Erythroblast (primary cell): ENCODE results near the gene UTS2B.

Experiments used
- DNase-seq, 2 experiments: peaks; one replicate each; lab custom pipeline; 2025; lab: John Stamatoyannopoulos, UW
- GATA1 ChIP-seq: IDR thresholded peaks from 2 replicates; pipeline ENCODE4 v1.6.1; 2011; ENCODE audit warnings: low read depth, mild to moderate bottlenecking, control low read depth, low read length, moderate library complexity
- POLR2A ChIP-seq: IDR thresholded peaks from 2 replicates; pipeline ENCODE4 v1.6.1; 2011; ENCODE audit warnings: mild to moderate bottlenecking, low read length

UTS2B gene

DNA sequence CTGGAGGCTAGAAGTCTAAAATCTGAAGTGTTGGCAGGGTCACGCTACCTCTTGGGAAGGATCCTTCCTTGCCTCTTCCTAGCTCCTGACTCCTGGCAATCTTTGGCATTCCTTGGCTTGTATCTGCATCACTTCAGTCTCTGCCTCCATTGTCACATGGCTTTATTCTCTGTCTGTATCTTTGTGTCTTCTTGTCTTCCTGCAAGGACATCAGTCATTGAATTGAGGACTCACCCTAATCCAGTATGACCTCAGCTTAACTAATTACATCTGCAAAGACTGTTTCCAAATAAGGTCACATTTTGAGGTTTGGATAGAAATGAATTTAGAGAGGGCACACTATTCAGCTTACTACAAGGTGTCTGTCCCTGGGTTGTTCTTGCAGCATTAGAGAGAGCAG is 31.1 kb upstream of the UTS2B start:
- TF ChIP-seq POLR2A = no peak
- no peak for TF ChIP-seq GATA1
- no peak for DNase-seq

DNA sequence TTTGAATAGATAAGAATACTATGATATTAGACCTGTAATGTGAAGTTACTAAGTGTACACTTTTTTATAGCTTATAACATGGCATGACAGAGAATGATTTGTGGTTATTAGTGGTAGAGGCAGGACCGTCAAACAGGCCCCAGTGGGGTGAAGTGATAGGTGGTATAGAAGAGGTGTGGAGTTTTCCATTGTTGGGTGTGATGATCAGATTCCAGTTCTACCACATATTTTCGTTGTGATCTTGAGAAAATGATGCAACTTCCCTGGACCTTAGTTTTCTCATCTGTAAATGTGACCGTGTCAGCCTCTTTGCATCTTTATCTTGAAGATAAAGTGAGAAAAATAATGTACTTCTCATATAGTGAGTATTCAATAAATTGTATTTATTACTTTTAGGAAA is 30.3 kb upstream of the UTS2B start:
- TF ChIP-seq GATA1 (no peak), POLR2A (no peak)
- DNase-seq = no peak

DNA sequence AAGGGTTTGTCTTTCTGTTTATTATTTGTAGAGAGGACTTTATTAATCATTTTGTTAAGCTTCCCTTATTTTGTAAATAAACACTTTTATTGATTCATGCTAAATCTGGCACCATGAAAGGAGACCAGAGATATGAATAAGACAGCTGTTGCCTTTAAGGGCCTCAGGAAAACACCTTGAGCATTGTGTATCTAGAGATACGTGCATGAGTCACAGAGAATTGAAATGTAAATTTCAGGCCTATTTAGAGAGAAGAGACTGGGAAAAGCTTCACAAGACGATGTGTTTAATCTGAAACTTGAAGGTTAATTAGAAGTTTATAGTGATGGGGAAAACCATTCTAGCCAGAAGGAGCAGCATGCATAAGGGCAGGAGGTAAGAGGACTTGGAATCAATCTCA is 28.6 kb upstream of the UTS2B start:
- no peak for TF ChIP-seq POLR2A
- TF ChIP-seq GATA1 = no peak
- DNase-seq = no peak

DNA sequence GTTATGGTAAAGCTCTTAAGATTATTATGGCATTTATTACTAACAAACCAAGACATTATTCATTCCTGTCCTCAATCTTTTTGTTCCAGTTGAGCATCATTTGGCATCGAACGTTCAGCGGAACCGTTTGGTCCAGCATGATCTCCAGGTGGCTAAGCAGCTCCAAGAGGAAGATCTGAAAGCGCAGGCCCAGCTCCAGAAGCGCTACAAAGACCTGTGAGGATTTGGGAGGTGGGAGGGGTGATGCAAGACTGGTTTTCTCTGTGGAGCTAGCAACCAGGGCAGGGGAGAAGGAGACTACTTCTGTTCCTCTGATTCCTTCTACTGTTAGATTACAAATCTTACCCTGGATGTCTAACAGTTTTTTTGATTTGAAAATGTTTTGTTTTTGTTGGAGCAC is 27.6 kb upstream of the UTS2B start:
- TF ChIP-seq GATA1 (no peak), POLR2A (no peak)
- no peak for DNase-seq

DNA sequence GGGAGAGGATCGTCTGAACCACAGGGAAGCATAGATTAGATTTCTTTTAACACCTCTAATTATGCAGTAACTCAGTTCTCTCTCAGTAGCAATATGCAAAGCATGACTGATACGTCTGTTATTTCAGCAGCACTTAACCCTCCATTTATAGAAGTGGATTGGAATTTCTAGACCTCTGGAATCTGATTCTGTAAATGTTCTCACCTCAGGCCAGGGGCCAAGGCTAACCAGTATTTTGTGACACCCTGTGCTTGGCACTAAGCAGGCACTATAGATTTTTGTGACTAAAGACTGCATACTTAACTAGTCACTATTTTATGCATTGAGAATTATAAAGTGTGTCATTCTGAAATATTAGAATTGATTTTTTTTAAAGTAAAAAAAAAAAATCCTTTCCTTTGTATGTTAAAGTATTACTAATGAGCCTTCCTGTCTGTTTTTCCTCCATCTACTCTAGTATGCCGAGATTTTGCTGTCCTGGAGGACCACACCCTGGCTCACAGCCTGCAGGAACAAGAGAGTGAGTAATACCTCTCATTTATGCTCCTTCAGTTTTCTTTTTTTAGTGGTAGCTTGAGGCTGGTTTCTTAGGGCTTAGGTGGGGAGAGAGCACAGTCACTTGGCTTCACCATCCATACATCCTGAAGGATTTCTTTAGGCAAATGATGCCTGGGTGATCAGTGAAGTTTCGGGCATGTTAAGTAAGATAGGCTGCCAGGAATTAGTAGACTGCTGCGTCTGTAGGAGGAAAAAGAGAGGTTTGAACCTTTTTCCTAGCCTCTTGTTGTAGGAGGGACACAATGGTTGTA is 26.5 kb upstream of the UTS2B start:
- no peak for TF ChIP-seq POLR2A
- no peak for TF ChIP-seq GATA1
- no peak for DNase-seq

DNA sequence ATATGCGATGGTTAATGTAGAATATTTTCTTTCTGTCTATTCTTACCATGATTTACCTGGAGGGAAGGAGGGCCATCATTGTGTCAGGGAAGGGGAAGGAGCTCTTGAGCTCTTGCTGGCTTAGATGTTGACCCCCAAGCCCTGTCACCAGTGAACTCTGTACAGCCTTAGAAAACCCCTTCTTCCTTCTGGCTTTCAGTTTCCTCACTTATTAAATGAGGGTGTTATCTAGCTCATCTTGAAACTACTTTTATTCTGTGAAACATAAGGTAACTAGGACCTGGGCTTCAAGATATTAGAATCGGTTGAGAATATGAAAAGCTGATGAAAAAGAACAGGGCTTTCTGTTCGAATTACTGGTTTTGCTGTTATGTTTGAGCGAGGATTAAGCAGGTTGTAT is 25.1 kb upstream of the UTS2B start:
- DNase-seq = no peak
- no peak for TF ChIP-seq GATA1
- no peak for TF ChIP-seq POLR2A

DNA sequence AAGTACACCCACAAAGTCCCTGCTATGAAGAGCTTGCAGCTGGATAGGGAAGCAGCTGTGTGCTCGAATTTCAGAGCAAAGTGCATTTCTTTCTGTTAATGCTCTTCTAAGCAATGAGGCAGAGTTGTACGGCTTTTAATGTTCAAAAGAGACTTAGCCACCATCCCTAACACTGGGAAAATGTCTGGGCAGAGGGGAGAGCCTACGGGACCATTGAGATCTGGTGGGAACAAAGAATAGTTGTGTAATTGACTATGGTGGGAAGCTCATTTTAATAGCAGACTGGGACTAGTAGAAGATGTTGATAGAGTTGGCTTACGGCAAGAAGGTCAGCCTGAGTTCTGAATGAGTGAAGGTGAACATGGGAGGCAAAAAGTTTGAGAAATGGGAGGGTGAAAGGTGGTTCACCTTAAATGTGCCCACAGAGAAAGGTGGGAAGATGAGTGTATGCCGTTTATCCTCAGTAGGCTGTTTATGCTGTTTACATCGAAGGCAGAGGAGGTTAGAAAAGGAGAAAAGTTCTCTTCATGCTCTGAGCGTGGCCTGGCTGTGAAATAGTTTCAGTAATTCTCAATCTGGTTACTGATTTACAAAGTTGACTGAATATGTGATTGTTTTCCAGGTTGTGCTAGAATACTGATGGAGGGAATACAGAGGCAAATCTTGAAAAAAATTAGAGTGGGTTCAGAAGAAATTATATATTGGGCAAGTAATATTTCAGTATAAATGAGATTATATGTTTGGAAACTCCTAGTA is 22.9 kb upstream of the UTS2B start:
- DNase-seq = no peak

DNA sequence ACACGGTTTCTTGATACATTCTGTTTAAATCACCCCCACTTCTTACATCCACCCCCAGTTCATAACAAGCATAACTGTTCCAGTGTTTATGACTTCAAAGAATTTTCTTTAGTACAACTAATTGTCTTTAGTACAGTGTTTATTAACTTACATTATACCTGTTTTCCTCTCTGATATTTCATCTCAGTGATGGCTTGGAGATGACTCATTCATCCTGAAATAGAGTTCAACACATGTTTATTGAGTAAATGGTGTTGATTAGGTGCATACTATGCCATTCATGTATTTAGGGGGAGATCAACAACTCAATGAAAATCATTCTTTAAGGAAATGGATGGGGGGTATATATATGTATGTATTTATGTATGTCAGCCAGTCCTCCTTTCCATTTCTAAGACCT is 21.7 kb upstream of the UTS2B start:
- no peak for DNase-seq
- TF ChIP-seq GATA1 = no peak
- TF ChIP-seq POLR2A = no peak

More for the DNA sequence above, 22.9 kb upstream of the UTS2B start:
- TF ChIP-seq GATA1 = no peak
- no peak for TF ChIP-seq POLR2A

DNA sequence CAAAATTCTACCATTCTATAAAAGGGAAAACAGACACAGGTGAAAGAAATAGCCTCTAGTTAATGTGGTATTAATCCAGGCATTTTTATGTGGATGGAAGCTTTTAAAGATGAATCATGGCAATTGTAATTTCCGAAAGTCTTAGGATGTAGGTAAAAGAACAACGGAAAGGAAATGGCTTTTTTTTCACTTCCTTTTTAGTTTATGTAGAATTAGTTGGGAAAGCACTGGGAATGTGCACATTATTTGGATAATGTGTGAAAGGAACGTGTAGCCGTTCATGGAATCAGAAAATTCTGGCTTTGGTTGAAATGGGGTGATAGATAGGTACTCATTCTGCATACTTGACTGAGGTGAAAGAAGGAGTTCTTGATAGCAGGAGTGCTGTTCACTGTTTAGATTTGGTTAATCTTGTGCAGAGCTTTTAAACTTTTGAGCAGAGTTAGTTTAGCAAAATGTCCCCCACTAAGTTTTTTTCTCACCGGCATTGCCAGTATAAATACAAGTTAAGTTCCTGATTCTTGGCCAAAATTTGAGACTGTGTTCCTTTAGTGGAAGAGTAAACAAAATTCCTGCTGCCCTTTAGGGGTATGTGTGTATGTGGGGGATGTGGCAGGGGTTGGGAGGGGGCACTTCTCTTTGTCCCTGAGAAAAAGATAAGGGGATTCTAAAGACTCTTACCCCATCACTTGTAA is 20.2 kb upstream of the UTS2B start:
- no peak for DNase-seq
- no peak for TF ChIP-seq POLR2A
- no peak for TF ChIP-seq GATA1

DNA sequence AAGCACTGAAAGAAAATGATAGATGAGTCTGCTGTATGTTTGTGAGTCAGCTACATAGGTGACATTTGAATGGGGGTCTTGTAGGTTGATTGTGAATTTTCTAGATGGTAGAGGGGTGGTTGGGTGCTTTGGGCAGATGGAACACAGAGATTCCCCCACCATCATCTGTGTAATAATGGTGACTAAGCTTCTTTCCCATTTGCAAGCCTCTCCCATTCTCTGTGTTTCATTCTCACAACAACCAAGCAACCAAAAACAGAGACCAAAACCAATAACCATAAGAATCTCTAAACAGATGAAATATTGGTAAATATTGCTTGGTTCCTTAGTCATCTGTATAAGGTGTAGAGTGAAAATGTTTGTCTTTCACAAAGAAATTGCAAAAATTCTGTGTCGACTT is 17.8 kb upstream of the UTS2B start:
- DNase-seq = peak in 1 of 2 experiments; percentile 35

DNA sequence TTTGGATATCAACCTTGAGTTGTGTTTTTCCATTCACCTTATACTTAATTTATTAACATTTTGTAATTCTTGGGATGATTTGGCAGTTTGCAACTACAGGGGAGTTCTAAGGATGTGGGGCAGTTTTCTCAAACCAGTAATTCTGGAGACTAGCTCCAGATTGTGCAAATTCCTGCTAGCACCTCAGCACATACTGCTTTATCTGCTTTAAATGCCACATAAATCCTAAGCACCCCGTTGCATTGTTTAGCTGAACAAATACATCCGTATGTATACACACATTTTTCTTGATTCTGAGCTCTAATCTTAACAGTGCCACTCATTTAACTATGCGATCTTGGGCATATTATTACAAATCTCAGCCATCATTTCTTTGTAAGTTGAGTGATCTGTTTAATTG is 16.9 kb upstream of the UTS2B start:
- DNase-seq = no peak
- no peak for TF ChIP-seq GATA1
- TF ChIP-seq POLR2A = no peak

More for the DNA sequence above, 17.8 kb upstream of the UTS2B start:
- TF ChIP-seq GATA1 (no peak), POLR2A (no peak)

DNA sequence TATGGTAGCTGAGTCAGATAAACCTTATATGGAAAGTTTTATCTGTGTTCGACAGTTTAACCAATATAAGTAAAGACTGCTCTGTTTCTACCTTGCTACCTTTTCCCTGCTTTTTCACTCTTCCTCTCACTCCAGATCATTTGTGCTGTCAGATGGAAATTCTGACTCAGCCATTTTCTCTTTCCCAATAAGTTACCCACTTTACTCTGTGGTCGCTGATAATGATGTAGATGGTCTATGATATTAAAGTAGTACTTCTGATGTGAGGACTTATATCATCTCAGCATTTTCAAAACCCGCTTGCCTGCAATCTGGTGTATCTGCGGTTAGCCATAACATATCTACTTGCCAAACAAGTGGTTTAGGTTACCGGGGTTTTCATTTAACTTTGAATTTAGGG is 15.0 kb upstream of the UTS2B start:
- no peak for DNase-seq
- TF ChIP-seq POLR2A = no peak
- no peak for TF ChIP-seq GATA1

DNA sequence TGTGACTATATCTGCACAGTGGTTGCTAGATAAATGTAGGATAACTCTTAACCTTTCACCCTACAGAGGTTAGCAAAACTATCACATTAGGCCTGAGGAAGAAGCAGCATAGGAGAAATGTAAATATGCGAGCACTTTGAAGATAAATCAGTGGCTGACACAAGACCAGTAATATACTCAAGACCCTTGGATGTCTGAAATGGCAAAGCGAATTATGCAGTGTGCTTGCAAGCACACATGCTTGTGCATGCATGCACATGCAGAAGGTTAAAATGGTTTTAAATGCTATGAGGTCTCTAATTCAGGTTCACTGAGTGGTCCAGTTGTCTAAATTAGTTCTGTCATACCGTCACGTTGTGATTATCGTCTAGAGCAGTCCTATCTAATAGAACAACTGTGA is 13.6 kb upstream of the UTS2B start:
- DNase-seq = peak in 1 of 2 experiments; percentile 10
- no peak for TF ChIP-seq GATA1
- no peak for TF ChIP-seq POLR2A

DNA sequence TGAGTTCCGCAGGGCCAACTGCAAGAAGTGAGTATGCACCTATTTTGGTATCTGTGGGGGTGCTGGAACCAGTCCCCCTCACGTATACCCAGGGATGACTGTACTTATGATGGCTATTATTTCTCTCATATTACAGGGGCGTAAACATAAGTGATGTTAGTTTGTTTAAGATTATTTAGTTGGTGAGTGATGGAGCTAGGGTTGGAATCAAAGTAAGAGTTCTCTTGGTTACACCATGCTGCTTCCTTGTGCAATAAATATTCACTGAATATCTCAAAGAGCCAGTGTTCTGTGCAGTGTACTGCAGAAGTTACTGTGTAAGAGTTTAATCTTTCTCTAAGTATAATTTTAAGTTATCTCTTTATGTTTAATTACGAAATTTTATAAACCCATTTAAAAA is 12.8 kb upstream of the UTS2B start:
- DNase-seq = no peak
- TF ChIP-seq POLR2A (no peak), GATA1 (no peak)
